ELF-1 (cell line): ENCODE data around the gene SHANK3.

Experiments
- DNase-seq: peaks from one replicate; pipeline ENCODE4 v3.0.0-alpha.2; 2016; ENCODE audit warnings: low read depth, low spot score

Gene SHANK3

GRCh38 chr22:50699001-50699755, 26.6 kb downstream of the SHANK3 start:
- DNase-seq: no peak

- DNase-seq: peak; percentile 62
These were observed 27.2 kb downstream of the SHANK3 start for GRCh38 chr22:50699756-50700386.

- DNase-seq: no peak
These were observed 27.9 kb downstream of the SHANK3 start for GRCh38 chr22:50700387-50701075.

GRCh38 chr22:50701076-50701419, 28.4 kb downstream of the SHANK3 start:
- DNase-seq: no peak

- DNase-seq: no peak
These were observed 29.0 kb downstream of the SHANK3 start for GRCh38 chr22:50701428-50702154.

- no peak for DNase-seq
These were observed 29.6 kb downstream of the SHANK3 start for GRCh38 chr22:50702261-50702671.

- DNase-seq: no peak
These were observed 30.4 kb downstream of the SHANK3 start for GRCh38 chr22:50702821-50703725.

GRCh38 chr22:50703726-50704509, 31.3 kb downstream of the SHANK3 start:
- DNase-seq: no peak

- DNase-seq: no peak
These were observed 32.0 kb downstream of the SHANK3 start for GRCh38 chr22:50704510-50705218.

GRCh38 chr22:50705219-50705691, 32.6 kb downstream of the SHANK3 start:
- peak; percentile 93 for DNase-seq

- DNase-seq: no peak
These were observed 33.3 kb downstream of the SHANK3 start for GRCh38 chr22:50705851-50706351.

GRCh38 chr22:50706481-50707125, 34.0 kb downstream of the SHANK3 start:
- no peak for DNase-seq

GRCh38 chr22:50708474-50708873, 35.9 kb downstream of the SHANK3 start:
- DNase-seq: no peak

- DNase-seq: no peak
These were observed 36.4 kb downstream of the SHANK3 start for GRCh38 chr22:50708996-50709395.

- DNase-seq: no peak
These were observed 37.6 kb downstream of the SHANK3 start for GRCh38 chr22:50710221-50710620.

- no peak for DNase-seq
These were observed 38.3 kb downstream of the SHANK3 start for GRCh38 chr22:50710886-50711285.

GRCh38 chr22:50711446-50712340, 39.1 kb downstream of the SHANK3 start:
- DNase-seq: no peak
